ENCODE measurements around the gene AFMID. TPM values are rescaled to one million over a fixed set of nuclear protein-coding genes. Genes with fewer than 3 reads are reported as not detected.

AFMID gene
- polyA plus RNA-seq, 3 donors, result 7.1 to 45.7 (median 14.2) TPM

GRCh38 chr17:78230252-78230962 is 43.2 kb downstream of the AFMID start:
- Histone ChIP-seq H3K36me3 (replicated peaks in 1 of 2; ENCODE audit: control insufficient read depth in 1 of 2, insufficient read depth in 2 of 2, low read length in 2 of 2) (peaks cover 0 to under 1% of the 10 kb centered on the region in 2 donors), H3K4me3 (replicated peaks in 1 of 3; ENCODE audit: low read depth in 2 of 3, low read length in 3 of 3) (no peak overlapping the region), H3K9ac (ENCODE audit: insufficient read depth, low read length, poor library complexity, severe bottlenecking) (no peak overlapping the region), H4K20me1 (ENCODE audit: insufficient read depth, low read length) (no peaks in the 10 kb centered on the region), H3K4me2 (replicated peaks; ENCODE audit: extremely low read depth, low read length, poor library complexity, severe bottlenecking) (no peak overlapping the region), H2AFZ (ENCODE audit: insufficient read depth, low read depth, low read length, poor library complexity, severe bottlenecking) (no peak overlapping the region), H3K9me3 (replicated peaks in 1 of 2; ENCODE audit: control insufficient read depth in 1 of 2, insufficient read depth in 1 of 2, low read length in 2 of 2) (peaks cover 0 to 14% of the 10 kb centered on the region in 2 donors), H3K27ac (ENCODE audit: low read depth in 1 of 2, low read length in 2 of 2) (no peak overlapping the region), H3K79me2 (ENCODE audit: insufficient read depth, low read length) (no peaks in the 10 kb centered on the region), H3K4me1 (ENCODE audit: control insufficient read depth in 1 of 2, insufficient read depth in 2 of 2, low read length in 2 of 2) (peaks cover 13 to 20% of the 10 kb centered on the region in 2 donors), H3K27me3 (ENCODE audit: control insufficient read depth in 2 of 2, insufficient read depth in 2 of 2, low read length in 2 of 2) (peaks cover 15 to 53% of the 10 kb centered on the region in 2 donors)
- WGBS (ENCODE audit: insufficient coverage), result 82% methylated on average over 5 of the region's 13 CpGs
- no peak for TF ChIP-seq CTCF (IDR thresholded peaks at IDR 0.05)
- intact Hi-C loops (cut with micrococcal nuclease), result loop anchor here in 1 of 2 donors (5.0 kb wide), 1 partner anchor 128 kb away; no protein-coding TSS in a partner anchor
- Mint-ChIP-seq H3K36me3 (peaks cover 4 to 5% of the 10 kb centered on the region in 2 donors), H3K4me3 (peak overlapping the region in 1 of 2 donors; percentile 75), H3K27me3 (ENCODE audit: low read depth in 3 of 3) (peaks cover 56 to 81% (median 70%) of the 10 kb centered on the region in 3 donors), H3K27ac (no peak overlapping the region), H3K9me3 (peaks cover 0 to 14% (median 4%) of the 10 kb centered on the region in 7 donors), H3K4me1 (peaks cover 22% of the 10 kb centered on the region)
- no peak for DNase-seq

GRCh38 chr17:78230996-78231935 is 44.1 kb downstream of the AFMID start, which contains the start of gene TMEM235:
TMEM235 (plus strand) TSS chr17:78231631; CDS start chr17:78232024, 393 bp downstream.
- intact Hi-C loops (cut with micrococcal nuclease), result loop anchor here in 1 of 2 donors (5.0 kb wide), 1 partner anchor 129 kb away; no protein-coding TSS in a partner anchor
- Histone ChIP-seq H4K20me1 (ENCODE audit: insufficient read depth, low read length) (no peaks in the 10 kb centered on the region), H3K9ac (ENCODE audit: insufficient read depth, low read length, poor library complexity, severe bottlenecking) (no peak within 1 kb of the TSS), H3K79me2 (ENCODE audit: insufficient read depth, low read length) (no peaks in the 10 kb centered on the region), H3K4me1 (ENCODE audit: control insufficient read depth in 1 of 2, insufficient read depth in 2 of 2, low read length in 2 of 2) (peaks cover 13 to 20% of the 10 kb centered on the region in 2 donors), H3K4me2 (replicated peaks; ENCODE audit: extremely low read depth, low read length, poor library complexity, severe bottlenecking) (no peak within 1 kb of the TSS), H3K36me3 (replicated peaks in 1 of 2; ENCODE audit: control insufficient read depth in 1 of 2, insufficient read depth in 2 of 2, low read length in 2 of 2) (no peaks in the 10 kb centered on the region), H3K27me3 (ENCODE audit: control insufficient read depth in 2 of 2, insufficient read depth in 2 of 2, low read length in 2 of 2) (peaks cover 15 to 50% of the 10 kb centered on the region in 2 donors), H2AFZ (ENCODE audit: insufficient read depth, low read depth, low read length, poor library complexity, severe bottlenecking) (no peak within 1 kb of the TSS), H3K27ac (ENCODE audit: low read depth in 1 of 2, low read length in 2 of 2) (no peak within 1 kb of the TSS), H3K4me3 (replicated peaks in 1 of 3; ENCODE audit: low read depth in 2 of 3, low read length in 3 of 3) (no peak within 1 kb of the TSS), H3K9me3 (replicated peaks in 1 of 2; ENCODE audit: control insufficient read depth in 1 of 2, insufficient read depth in 1 of 2, low read length in 2 of 2) (peaks cover 0 to 14% of the 10 kb centered on the region in 2 donors)
- DNase-seq, result no peak
- WGBS (ENCODE audit: insufficient coverage), result 34% methylated on average over 34 of the region's 52 CpGs
- peaks cover 0 to 2% of the 10 kb centered on the region in 2 donors for H3K36me3 Mint-ChIP-seq
- peak within 1 kb of the TSS; percentile 37 to 75 for H3K4me3 Mint-ChIP-seq
- peaks cover 54 to 78% (median 69%) of the 10 kb centered on the region in 3 donors for H3K27me3 Mint-ChIP-seq (ENCODE audit: low read depth in 3 of 3)
- peaks cover 0 to 14% (median 4%) of the 10 kb centered on the region in 7 donors for H3K9me3 Mint-ChIP-seq
- no peak for TF ChIP-seq CTCF (IDR thresholded peaks at IDR 0.05)
- H3K4me1 Mint-ChIP-seq, result peaks cover 20% of the 10 kb centered on the region
- no peak within 1 kb of the TSS for H3K27ac Mint-ChIP-seq
